CD4-positive, CD25-positive, alpha-beta regulatory T cell (primary cell): ENCODE results near the gene AGPS. TPM values are rescaled to one million over a fixed set of nuclear protein-coding genes. Genes with fewer than 3 reads are reported as not detected.

Source experiments
- ATAC-seq, 2 donors: fragments of 150-1000 bp; cut with Tn5 transposase; one replicate each; pipeline ENCODE4 v1.10.0; 2021; ENCODE audit warnings: low read depth in 2 of 2, moderate number of reproducible peaks in 2 of 2, moderate library complexity in 1 of 2
- DNase-seq, 3 donors: peaks; one replicate each; pipeline versions ENCODE4 v3.0.0 to v3.0.0-alpha.2; 2012 to 2022; ENCODE audit warnings: mixed read lengths in 1 of 3
- H3K27ac ChIP-seq: one replicate; pipeline ENCODE4 v1.7.0; 2013; ENCODE audit warnings: mild to moderate bottlenecking, low read length; ENCODE audit not compliant: insufficient read depth, poor library complexity, severe bottlenecking
- H3K27me3 ChIP-seq: one replicate; pipeline ENCODE4 v1.7.0; 2013; ENCODE audit warnings: low read length; ENCODE audit not compliant: control insufficient read depth, insufficient read depth
- H3K36me3 ChIP-seq: one replicate; pipeline ENCODE4 v1.7.0; 2013; ENCODE audit warnings: mild to moderate bottlenecking, low read length, moderate library complexity; ENCODE audit not compliant: control insufficient read depth, insufficient read depth
- H3K4me1 ChIP-seq: 2 replicates; pipeline ENCODE4 v1.7.0; 2013; ENCODE audit warnings: mild to moderate bottlenecking, low read length; ENCODE audit not compliant: insufficient read depth, control insufficient read depth, poor library complexity, severe bottlenecking
- H3K4me3 ChIP-seq: one replicate; pipeline ENCODE4 v1.7.0; 2013; ENCODE audit warnings: low read depth, mild to moderate bottlenecking, low read length, moderate library complexity
- H3K9me3 ChIP-seq, 2 experiments: 1 replicate in 1 of 2; 2 replicates in 1 of 2; pipeline ENCODE4 v1.7.0; 2013; ENCODE audit warnings: low read length in 2 of 2, mild to moderate bottlenecking in 1 of 2, moderate library complexity in 1 of 2; ENCODE audit not compliant: control insufficient read depth in 2 of 2
- H3K27ac Mint-ChIP-seq, 3 donors: one replicate each; pipeline ENCODE4 v1.8.0; 2020 to 2022; ENCODE audit warnings: mild to moderate bottlenecking in 3 of 3, mixed read lengths in 3 of 3, moderate library complexity in 2 of 3
- H3K27me3 Mint-ChIP-seq: one replicate; pipeline ENCODE4 v1.8.0; 2022; ENCODE audit warnings: mild to moderate bottlenecking, mixed read lengths
- H3K36me3 Mint-ChIP-seq: one replicate; pipeline ENCODE4 v1.8.0; 2020; ENCODE audit warnings: mixed read lengths
- H3K4me1 Mint-ChIP-seq, 4 donors: one replicate each; pipeline ENCODE4 v1.8.0; 2020 to 2022; ENCODE audit warnings: mixed read lengths in 4 of 4, mild to moderate bottlenecking in 1 of 4
- H3K4me3 Mint-ChIP-seq, 4 donors: one replicate each; pipeline ENCODE4 v1.8.0; 2020 to 2022; ENCODE audit warnings: mild to moderate bottlenecking in 4 of 4, mixed read lengths in 4 of 4, moderate library complexity in 3 of 4
- H3K9me3 Mint-ChIP-seq, 7 donors: one replicate each; pipeline ENCODE4 v1.8.0; 2020 to 2022; ENCODE audit warnings: mixed read lengths in 7 of 7, mild to moderate bottlenecking in 3 of 7, moderate library complexity in 2 of 7
- polyA plus RNA-seq, 4 donors: library from polyadenylated mRNA; unstranded; fragments of 300-500 nt; fragmentation: Illumina TruSeq; gene quantifications; one replicate each; pipeline ENCODE4 v1.2.3, GENCODE V29; 2021
- total RNA-seq: library from RNA; stranded (reverse); gene quantifications from one replicate; pipeline ENCODE4 v1.2.3, GENCODE V29; 2022

Gene AGPS
- total and polyA plus RNA-seq, 5 donors from 2014 or later, result 15.6 to 29.4 (median 22.6) TPM

DNA sequence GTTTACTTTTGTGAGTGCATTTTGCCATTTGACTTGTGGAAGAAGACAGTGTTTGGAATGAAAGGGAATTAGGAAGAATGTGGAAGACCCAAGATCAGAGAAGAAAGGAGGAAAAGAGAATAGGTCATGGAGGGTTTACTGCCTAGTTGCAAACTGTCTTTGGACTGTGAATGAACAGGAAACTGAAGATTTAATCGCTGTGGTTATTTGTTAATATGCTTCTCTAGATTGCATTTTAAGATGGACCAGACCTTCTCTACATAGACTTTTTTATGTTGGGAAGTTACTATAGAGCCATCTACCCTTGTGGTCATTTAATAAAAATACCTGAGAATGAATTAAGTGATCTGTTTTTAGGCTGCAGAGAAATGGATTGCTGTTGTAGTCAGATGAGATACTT lies 6.2 kb downstream of the AGPS start:
- Histone ChIP-seq H3K4me1 (peaks cover 20% of the 10 kb centered on the region), H3K27me3 (no peaks in the 10 kb centered on the region), H3K4me3 (no peak overlapping the region), H3K9me3 (no peaks in the 10 kb centered on the region), H3K36me3 (peaks cover 2% of the 10 kb centered on the region), H3K27ac (no peak overlapping the region)
- Mint-ChIP-seq H3K4me3 (peak overlapping the region in 1 of 4 donors; percentile 29), H3K4me1 (peaks cover 33 to 80% (median 72%) of the 10 kb centered on the region in 4 donors), H3K27me3 (no peaks in the 10 kb centered on the region), H3K27ac (no peak overlapping the region), H3K9me3 (no peaks in the 10 kb centered on the region), H3K36me3 (peaks cover 8% of the 10 kb centered on the region)
- ATAC-seq (no peak), DNase-seq (no peak)

- Mint-ChIP-seq H3K27me3 (no peaks in the 10 kb centered on the region), H3K27ac (no peak overlapping the region), H3K9me3 (no peaks in the 10 kb centered on the region), H3K4me1 (peaks cover 30 to 80% (median 73%) of the 10 kb centered on the region in 4 donors), H3K36me3 (peaks cover 8% of the 10 kb centered on the region), H3K4me3 (no peak overlapping the region)
- Histone ChIP-seq H3K4me3 (no peak overlapping the region), H3K27ac (no peak overlapping the region), H3K36me3 (peaks cover 2% of the 10 kb centered on the region), H3K4me1 (peaks cover 14% of the 10 kb centered on the region), H3K9me3 (no peaks in the 10 kb centered on the region), H3K27me3 (no peaks in the 10 kb centered on the region)
- ATAC-seq (no peak), DNase-seq (no peak)
Observed at GRCh38 chr2:177399376-177399775, 6.8 kb downstream of the AGPS start.

DNA sequence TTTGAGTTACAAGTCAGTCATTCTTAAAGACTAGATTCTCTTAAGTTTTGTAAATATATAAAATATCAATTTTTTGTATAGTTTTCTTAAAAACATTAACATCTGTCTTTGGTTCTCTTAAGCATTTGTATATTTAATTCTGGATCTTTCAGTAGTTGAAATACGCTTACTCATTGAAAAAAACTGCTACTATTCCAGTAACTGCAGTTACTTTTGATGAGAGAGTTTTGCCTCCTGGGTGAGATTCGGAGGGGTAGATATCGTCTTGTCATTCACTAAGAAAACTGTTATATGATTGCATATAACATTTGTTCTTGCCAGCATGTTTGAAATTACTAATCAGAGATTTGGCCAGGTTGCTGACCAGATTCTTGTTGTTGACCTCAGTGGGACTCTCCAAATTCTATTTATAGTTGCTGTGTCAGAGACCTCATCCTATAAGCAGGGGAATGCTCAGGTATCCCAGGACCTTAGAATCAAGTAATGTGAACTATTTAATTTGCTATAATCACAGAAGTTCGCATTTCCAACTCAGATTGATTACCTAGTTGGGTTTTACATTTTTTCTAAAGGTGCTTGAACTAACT lies 7.9 kb downstream of the AGPS start:
- no peak for DNase-seq
- Mint-ChIP-seq H3K4me1 (peaks cover 26 to 79% (median 69%) of the 10 kb centered on the region in 4 donors), H3K36me3 (peaks cover 8% of the 10 kb centered on the region), H3K9me3 (no peaks in the 10 kb centered on the region), H3K27ac (peak overlapping the region in 1 of 3 donors; percentile 11), H3K27me3 (no peaks in the 10 kb centered on the region), H3K4me3 (no peak overlapping the region)
- H3K9me3 ChIP-seq, result no peaks in the 10 kb centered on the region
- no peaks in the 10 kb centered on the region for H3K27me3 ChIP-seq
- H3K27ac ChIP-seq, result no peak overlapping the region
- no peak overlapping the region for H3K4me3 ChIP-seq
- H3K36me3 ChIP-seq, result peaks cover 2% of the 10 kb centered on the region
- peaks cover 4% of the 10 kb centered on the region for H3K4me1 ChIP-seq
- no peak for ATAC-seq

DNA sequence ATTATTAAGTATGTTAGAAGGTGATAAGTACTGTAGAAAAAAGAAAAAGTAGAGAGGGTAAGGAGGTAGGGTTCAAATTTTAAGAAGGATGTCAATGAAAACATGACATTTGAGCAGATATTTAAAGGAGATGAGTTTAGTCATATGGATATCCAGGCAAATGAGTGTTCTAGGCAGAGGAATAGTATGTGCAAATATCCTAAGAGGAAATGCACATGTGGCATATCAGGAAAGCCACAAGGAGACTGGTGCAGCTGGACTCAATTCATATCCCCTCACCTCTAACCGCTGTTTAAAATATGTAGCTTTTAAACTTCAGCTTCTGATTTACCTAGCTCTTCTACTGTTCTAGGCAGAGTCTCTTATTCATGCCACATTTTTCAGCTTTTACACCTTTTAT lies 9.5 kb downstream of the AGPS start:
- Histone ChIP-seq H3K4me1 (peaks cover 4% of the 10 kb centered on the region), H3K27ac (no peak overlapping the region), H3K36me3 (peaks cover 3% of the 10 kb centered on the region), H3K4me3 (no peak overlapping the region), H3K27me3 (no peaks in the 10 kb centered on the region), H3K9me3 (no peaks in the 10 kb centered on the region)
- Mint-ChIP-seq H3K36me3 (peaks cover 3% of the 10 kb centered on the region), H3K27ac (no peak overlapping the region), H3K9me3 (no peaks in the 10 kb centered on the region), H3K4me1 (peaks cover 38 to 80% (median 69%) of the 10 kb centered on the region in 4 donors), H3K27me3 (no peaks in the 10 kb centered on the region), H3K4me3 (no peak overlapping the region)
- no peak for ATAC-seq
- DNase-seq, result no peak

DNA sequence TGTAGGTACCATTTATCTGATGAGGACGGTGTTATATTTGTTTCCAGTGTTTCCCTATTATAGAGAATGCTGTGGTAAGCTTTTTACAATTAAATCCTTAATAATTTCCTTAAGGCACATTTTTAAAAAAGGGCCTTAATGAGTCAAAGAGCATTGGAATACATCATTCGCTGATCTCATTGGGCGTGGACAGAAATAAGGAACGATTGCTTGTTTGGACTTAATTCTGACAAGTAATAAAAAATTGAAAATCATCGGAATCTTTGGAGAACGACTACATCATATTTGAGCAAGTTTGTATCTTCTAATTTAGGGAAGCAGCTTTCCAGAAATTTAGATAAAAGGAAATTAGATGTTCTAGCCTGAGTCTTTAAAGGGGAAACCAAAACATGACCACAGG lies 11.3 kb downstream of the AGPS start:
- no peak for ATAC-seq
- Histone ChIP-seq H3K27ac (no peak overlapping the region), H3K4me3 (no peak overlapping the region), H3K27me3 (no peaks in the 10 kb centered on the region), H3K36me3 (peaks cover 3% of the 10 kb centered on the region), H3K9me3 (no peaks in the 10 kb centered on the region), H3K4me1 (no peaks in the 10 kb centered on the region)
- H3K4me1 Mint-ChIP-seq, result peaks cover 28 to 72% (median 59%) of the 10 kb centered on the region in 4 donors
- no peak overlapping the region for H3K4me3 Mint-ChIP-seq
- no peak for DNase-seq
- H3K27me3 Mint-ChIP-seq, result no peaks in the 10 kb centered on the region
- peaks cover 0 to 1% (median 0%) of the 10 kb centered on the region in 7 donors for H3K9me3 Mint-ChIP-seq
- no peak overlapping the region for H3K27ac Mint-ChIP-seq
- peaks cover 4% of the 10 kb centered on the region for H3K36me3 Mint-ChIP-seq

- H3K9me3 Mint-ChIP-seq, result peaks cover 0 to 1% (median 0%) of the 10 kb centered on the region in 7 donors
Observed at GRCh38 chr2:177404243-177404642, 11.7 kb downstream of the AGPS start.

DNA sequence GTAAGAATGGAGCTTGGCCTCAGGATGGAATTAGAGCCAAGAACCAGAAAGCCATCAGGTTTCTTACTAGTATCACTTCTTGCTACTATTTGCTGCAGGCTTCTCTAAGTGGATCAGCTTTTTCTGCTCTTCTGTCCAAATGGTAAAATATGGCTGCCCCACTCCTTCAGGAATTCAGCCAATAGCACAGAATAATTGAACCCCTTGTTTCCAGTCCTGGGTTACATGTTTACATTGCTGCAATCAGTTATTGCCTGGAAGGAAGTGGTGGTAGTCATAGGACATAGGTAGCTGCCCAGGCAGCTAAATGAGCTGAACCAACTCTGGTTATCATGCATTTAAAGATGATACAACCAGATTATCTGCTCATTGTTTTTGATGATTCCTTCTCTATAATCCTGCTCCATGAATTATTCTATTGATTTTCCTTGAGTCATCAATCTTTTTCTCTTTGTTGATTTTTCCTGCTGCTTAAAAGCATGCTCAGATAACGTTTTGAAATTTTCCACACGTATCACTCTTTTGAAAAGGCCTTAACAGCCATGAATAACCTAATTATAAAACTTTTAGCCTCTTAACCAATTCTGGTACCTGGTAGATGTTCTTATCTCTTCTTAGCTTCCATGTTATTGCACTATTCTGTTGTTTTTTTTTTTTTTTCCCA lies 12.6 kb downstream of the AGPS start:
- Mint-ChIP-seq H3K4me1 (peaks cover 20 to 61% (median 50%) of the 10 kb centered on the region in 4 donors), H3K27me3 (no peaks in the 10 kb centered on the region), H3K36me3 (peaks cover 4% of the 10 kb centered on the region), H3K4me3 (no peak overlapping the region), H3K27ac (peak overlapping the region in 1 of 3 donors; percentile 14), H3K9me3 (peaks cover 0 to 3% (median 0%) of the 10 kb centered on the region in 7 donors)
- no peaks in the 10 kb centered on the region for H3K4me1 ChIP-seq
- DNase-seq (no peak), ATAC-seq (no peak)
- no peaks in the 10 kb centered on the region for H3K27me3 ChIP-seq
- H3K27ac ChIP-seq, result no peak overlapping the region
- H3K36me3 ChIP-seq, result peaks cover 3% of the 10 kb centered on the region
- no peak overlapping the region for H3K4me3 ChIP-seq
- H3K9me3 ChIP-seq, result no peaks in the 10 kb centered on the region

More at GRCh38 chr2:177404243-177404642, 11.7 kb downstream of the AGPS start:
- no peaks in the 10 kb centered on the region for H3K9me3 ChIP-seq
- ATAC-seq, result no peak
- Mint-ChIP-seq H3K27ac (no peak overlapping the region), H3K27me3 (no peaks in the 10 kb centered on the region), H3K4me1 (peaks cover 27 to 68% (median 55%) of the 10 kb centered on the region in 4 donors), H3K36me3 (peaks cover 4% of the 10 kb centered on the region), H3K4me3 (no peak overlapping the region)
- no peak overlapping the region for H3K4me3 ChIP-seq
- H3K27ac ChIP-seq, result no peak overlapping the region
- no peaks in the 10 kb centered on the region for H3K27me3 ChIP-seq
- no peak for DNase-seq
- H3K36me3 ChIP-seq, result peaks cover 3% of the 10 kb centered on the region
- H3K4me1 ChIP-seq, result no peaks in the 10 kb centered on the region

DNA sequence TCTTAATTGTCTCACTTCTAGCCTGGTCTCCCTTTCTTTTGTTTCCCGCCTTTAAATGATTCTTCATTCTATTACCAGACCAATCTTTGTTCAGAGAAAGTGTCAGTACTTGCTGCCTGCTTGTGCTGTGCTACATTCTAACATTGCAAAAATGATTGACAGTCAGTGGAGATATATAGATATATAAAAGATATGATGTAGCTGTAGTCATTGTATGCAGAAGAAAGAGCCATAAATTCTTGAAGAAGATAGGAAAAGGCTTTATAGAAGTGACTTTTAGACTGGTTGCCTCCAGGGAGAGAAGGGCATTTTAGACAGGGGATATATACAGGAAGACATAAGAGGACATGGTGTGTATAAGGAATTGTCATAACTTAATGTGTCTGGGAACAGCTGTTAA lies 13.6 kb downstream of the AGPS start:
- no peaks in the 10 kb centered on the region for H3K27me3 ChIP-seq
- peaks cover 3% of the 10 kb centered on the region for H3K36me3 ChIP-seq
- Mint-ChIP-seq H3K27me3 (no peaks in the 10 kb centered on the region), H3K4me3 (peak overlapping the region in 1 of 4 donors; percentile 23), H3K4me1 (peaks cover 22 to 56% (median 45%) of the 10 kb centered on the region in 4 donors), H3K9me3 (peaks cover 0 to 3% (median 0%) of the 10 kb centered on the region in 7 donors), H3K36me3 (peaks cover 4% of the 10 kb centered on the region), H3K27ac (no peak overlapping the region)
- ATAC-seq (no peak), DNase-seq (no peak)
- no peaks in the 10 kb centered on the region for H3K4me1 ChIP-seq
- H3K27ac ChIP-seq, result no peak overlapping the region
- no peaks in the 10 kb centered on the region for H3K9me3 ChIP-seq
- H3K4me3 ChIP-seq, result no peak overlapping the region
